HG03521 (cell line): ENCODE results near the gene BTBD2.
"Not testable (repeated sequence)": the region's sequence is repeated elsewhere in the genome, so short reads cannot be mapped to it uniquely, and the experiment has no call there.

ENCODE experiments used
- ATAC-seq: cut with Tn5 transposase; IDR thresholded peaks from one replicate; pipeline ENCODE4 v1.9.1; 2021; ENCODE audit warnings: mild to moderate bottlenecking, moderate library complexity; ENCODE audit not compliant: unreplicated experiment

The BTBD2 gene

DNA sequence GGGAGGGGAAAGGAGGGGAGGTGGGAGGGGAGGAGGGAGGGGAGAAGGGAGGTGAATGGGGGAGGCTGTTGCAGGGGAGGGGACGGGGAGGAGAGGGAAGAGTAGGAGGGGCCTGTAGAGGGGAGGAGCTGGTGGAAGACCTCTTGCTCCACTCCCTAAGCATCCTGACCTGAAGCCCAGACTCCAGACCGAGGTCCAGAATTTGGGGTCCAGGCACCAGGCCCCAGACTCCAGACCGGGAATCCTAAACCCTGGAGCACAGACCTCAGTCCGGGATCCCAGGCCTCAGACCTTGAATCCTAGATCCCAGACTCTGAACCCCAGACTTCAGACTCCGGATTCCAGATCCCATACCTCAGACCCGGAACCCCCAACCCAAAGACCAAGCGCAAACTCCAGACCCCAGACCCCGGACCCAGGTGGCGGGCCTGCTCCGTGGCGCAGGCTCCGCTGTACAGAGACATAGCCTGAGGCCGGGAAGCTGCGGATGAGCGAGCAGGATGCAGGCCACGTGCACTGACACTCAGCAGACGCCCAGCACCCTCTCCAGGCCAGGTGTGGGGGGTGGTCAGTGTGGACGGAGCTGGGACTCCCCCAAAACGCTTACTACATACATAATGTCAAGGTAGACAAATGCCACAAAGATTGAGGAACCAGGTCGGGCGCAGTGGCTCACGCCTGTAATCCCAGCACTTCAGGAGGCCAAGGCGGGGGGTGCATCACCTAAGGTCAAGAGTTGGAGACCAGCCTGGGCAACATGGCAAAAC, 710 bp upstream of the BTBD2 start:
- no peak for ATAC-seq

DNA sequence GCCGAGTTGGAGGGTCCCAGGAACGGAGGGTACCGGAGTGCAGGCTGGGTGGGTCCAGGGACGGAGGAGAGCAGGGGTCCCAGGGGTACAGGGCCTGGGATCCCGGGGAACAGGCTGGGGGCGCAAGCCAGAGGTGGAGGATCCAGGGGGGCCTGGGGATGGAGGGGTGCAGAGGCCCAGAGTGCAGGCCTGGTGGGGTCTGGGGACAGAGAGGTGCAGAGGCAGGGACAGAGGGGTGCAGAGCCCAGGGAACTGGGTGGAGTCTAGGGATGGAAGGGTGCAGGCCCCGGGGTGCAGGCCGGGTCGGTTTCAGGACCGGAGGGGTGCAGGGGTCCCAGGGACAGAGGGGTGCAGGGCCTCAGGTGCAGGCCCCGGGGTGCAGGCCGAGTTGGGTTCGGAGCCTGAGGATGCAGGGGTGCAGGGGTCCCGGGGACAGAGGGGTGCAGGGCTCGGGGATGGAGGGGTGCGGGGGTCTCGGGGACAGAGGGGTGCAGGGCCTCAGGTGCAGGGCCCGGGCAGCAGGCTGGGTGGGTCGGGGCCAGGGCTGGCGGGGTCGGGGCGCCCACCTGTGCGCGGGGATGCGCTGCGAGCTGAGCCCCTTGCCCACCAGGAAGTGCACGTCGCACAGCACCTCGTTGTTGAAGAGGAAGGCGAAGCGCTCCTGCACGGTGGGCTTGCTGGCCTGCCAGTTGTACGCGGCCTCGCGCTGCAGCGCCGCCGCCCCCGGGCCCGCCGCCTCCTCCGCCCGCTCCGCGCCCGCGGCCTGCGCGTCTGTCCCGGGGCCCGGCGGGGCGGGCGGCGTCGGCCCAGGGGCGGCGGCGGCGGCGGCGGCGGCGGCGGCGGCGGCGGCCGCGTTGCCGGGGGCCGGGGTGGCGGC, 545 bp downstream of the BTBD2 start:
- ATAC-seq = no peak

- ATAC-seq = no peak
Observed at GRCh38 chr19:2014131-2014571, 1.4 kb downstream of the BTBD2 start.

GRCh38 chr19:2013683-2013961, 1.9 kb downstream of the BTBD2 start:
- ATAC-seq = no peak

- no peak for ATAC-seq
Observed at GRCh38 chr19:2012941-2013682, 2.4 kb downstream of the BTBD2 start.

- ATAC-seq = no peak
Observed at GRCh38 chr19:2011169-2011568, 4.3 kb downstream of the BTBD2 start.

GRCh38 chr19:2010135-2010668, 5.3 kb downstream of the BTBD2 start:
- ATAC-seq = no peak

DNA sequence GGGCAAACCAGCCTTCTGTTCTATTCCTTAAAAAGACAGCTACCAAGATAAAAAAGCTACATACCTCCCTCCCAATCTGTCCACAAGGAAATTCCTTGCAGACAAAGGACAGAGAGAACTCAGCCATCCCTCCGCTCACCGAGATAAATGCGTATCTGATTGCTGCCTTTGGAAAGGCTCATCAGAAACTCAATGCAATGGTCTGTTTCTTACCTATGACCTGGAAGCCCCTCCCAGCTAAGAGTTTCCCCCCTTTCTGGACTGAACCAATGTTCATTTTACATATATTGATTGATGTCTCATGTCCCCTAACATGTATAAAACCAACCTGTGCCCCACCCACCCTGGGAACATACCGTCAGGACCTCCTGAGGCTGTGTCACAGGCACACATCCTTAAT, 11.6 kb downstream of the BTBD2 start:
- no peak for ATAC-seq

- ATAC-seq = no peak
Observed at GRCh38 chr19:1999856-2000515, 15.5 kb downstream of the BTBD2 start.

DNA sequence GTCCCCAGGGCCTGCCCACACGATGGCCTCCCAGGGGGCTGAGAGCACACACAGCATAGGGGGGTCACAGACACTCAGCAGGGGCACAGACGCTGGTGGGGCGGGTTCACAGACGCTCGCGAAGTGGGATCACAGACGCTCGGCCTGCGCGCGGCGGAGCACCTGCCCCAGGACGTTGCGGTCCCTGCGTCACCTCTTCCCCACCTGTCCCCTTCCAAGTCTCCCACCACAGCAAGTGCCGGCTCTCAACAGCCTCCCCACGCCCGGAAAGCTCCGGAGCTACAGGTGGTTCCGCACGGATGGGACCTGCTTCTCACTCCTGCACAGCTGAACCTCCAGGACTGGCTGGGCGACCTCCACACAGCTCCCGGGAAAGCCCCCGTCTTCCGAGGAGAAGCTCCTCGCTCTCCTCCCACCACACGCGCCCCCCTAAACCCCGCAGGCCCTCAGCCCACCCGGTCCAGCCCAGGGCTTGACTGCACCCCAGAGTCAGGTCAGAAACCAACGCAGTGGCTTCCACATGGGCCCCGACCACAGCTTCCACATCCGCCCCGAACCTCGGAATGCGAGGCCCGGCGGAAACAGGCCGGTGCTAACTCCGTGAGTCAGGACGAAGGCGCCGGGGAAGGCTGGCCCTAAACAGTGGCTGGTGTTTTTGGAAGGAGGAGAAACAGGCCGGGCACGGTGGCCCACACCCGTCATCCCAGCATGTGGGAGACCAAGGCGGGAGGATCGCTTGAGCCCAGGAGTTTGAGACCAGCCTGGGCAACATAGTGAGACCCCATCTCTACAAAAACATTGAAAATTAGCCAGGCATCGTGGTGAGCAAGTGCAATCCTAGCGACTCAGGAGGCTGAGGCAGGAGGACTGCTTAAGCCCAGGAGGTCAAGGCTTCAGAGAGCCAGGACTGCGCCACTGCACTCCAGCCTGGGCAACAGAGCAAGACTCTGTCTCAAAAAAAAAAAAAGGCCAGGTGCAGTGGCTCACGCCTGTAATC, 16.5 kb downstream of the BTBD2 start:
- ATAC-seq = no peak

GRCh38 chr19:1997353-1998233, 17.9 kb downstream of the BTBD2 start:
- ATAC-seq = no peak

DNA sequence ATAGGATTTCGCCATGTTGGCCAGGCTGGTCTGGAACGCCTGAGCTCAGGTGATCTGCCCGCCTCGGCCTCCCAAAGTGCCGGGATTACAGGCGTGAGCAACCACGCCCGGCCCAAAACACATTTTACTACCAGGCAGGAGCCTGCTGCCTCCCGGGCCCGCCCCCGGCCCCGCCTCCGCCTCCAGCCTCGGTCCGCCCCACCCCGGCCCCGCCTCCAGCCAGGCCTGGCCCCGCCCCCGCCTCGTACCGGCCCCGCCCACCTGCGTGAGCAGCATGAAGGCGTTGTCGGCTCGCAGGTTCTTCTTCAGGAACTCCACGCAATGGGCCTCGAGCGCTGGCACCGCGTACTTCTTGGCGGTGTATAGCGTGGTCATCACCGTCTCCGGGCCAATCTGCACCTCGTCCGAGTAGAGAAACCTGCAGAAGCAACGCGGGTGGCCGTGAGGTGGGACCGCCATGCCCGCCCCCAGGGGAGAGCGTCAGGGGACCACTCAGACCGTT, 22.7 kb downstream of the BTBD2 start:
- ATAC-seq = no peak

- ATAC-seq = no peak
Observed at GRCh38 chr19:1991018-1991913, 24.2 kb downstream of the BTBD2 start.

DNA sequence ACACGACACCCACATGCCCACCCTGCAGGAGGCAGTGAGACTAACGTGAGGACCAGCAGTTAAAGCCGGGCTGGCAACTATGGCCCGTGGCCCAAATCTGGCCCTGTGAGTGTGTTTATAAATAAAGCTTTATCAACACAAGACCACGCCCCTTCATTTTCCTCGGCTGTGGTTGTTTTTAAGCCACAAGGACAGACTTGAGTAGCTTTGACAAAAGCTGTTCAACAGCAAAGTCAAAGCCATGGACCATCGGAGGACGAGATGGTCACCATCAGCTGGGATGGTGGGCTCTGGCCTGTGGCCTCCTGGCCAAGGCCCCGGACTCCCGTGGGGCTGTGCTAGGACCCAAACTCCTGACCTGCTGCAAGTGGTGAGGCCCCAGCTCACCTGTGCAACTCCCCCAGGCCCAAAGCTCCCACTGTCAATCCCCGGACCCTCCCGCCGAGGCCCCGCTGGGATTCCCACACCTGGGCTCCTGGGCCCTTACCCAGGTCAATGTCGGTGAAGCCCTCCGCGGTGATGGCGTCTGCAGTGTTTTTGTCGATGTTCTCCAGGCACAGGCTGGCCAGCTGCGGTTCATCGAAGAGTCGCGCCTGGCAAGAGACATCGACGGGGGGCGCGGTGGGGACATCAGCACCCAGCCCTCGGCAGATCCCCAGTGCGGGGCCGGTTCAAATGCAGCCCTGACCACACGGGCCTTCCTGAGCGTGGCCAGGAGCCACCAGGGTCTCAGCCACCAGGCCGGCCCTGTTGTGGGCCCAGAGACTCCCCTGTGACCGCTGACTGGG, 25.1 kb downstream of the BTBD2 start:
- ATAC-seq = no peak

GRCh38 chr19:1989513-1990229, 25.8 kb downstream of the BTBD2 start:
- ATAC-seq = no peak

- ATAC-seq = not testable (repeated sequence)
Observed at GRCh38 chr19:1988464-1988863, 27.1 kb downstream of the BTBD2 start.
